OCI-LY1 (cell line): ENCODE measurements around the gene AGER.

Experiments
- CTCF ChIP-seq: fragments of 200-600 bp; sonication (generic), shearing (Covaris generic); IDR thresholded peaks from 2 replicates; pipeline ENCODE4 v1.5.1; 2017; ENCODE audit warnings: mild to moderate bottlenecking, antibody characterized with exemption, low read length, moderate library complexity, mixed read lengths
- EZH2 ChIP-seq: fragments of 200-600 bp; sonication (generic), shearing (Covaris generic); IDR thresholded peaks from 2 replicates; pipeline ENCODE4 v1.8.0; 2017; ENCODE audit warnings: borderline replicate concordance, mixed run types, mild to moderate bottlenecking, antibody characterized with exemption, low read length, moderate library complexity, mixed read lengths

- TF ChIP-seq EZH2 (no peak), CTCF (no peak)
Observed at GRCh38 chr6:32187009-32187709, 3.1 kb upstream of the AGER start.
